ENCODE results near the gene GAS2L2.

The GAS2L2 gene

GRCh38 chr17:35744830-35745229, 8.2 kb downstream of the GAS2L2 start:
- no peak for DNase-seq

- no peak for DNase-seq
Observed at GRCh38 chr17:35743626-35744328, 9.3 kb downstream of the GAS2L2 start.

GRCh38 chr17:35742896-35743477, 10.1 kb downstream of the GAS2L2 start:
- no peak for DNase-seq

- no peak for DNase-seq
Observed at GRCh38 chr17:35742496-35742895, 10.5 kb downstream of the GAS2L2 start.

- no peak for DNase-seq
Observed at GRCh38 chr17:35740997-35741931, 11.8 kb downstream of the GAS2L2 start.

- DNase-seq, result no peak
Observed at GRCh38 chr17:35740216-35740615, 12.8 kb downstream of the GAS2L2 start.

- DNase-seq, result no peak
Observed at GRCh38 chr17:35738519-35739133, 14.4 kb downstream of the GAS2L2 start.

- DNase-seq, result no peak
Observed at GRCh38 chr17:35736236-35736635, 16.8 kb downstream of the GAS2L2 start.

- no peak for DNase-seq
Observed at GRCh38 chr17:35735036-35735805, 17.8 kb downstream of the GAS2L2 start.

- DNase-seq, result no peak
Observed at GRCh38 chr17:35734396-35734795, 18.6 kb downstream of the GAS2L2 start.

- DNase-seq, result no peak
Observed at GRCh38 chr17:35733366-35733765, 19.7 kb downstream of the GAS2L2 start.

- no peak for DNase-seq
Observed at GRCh38 chr17:35732806-35733136, 20.3 kb downstream of the GAS2L2 start.

GRCh38 chr17:35731917-35732805, 20.9 kb downstream of the GAS2L2 start:
- no peak for DNase-seq

- DNase-seq, result no peak
Observed at GRCh38 chr17:35731239-35731916, 21.7 kb downstream of the GAS2L2 start, which contains the start of gene RASL10B. RASL10B (plus strand) TSS chr17:35731639; CDS start chr17:35735185, 3,546 bp downstream.

GRCh38 chr17:35730400-35731005, 22.5 kb downstream of the GAS2L2 start:
- no peak for DNase-seq

GRCh38 chr17:35729405-35729833, 23.6 kb downstream of the GAS2L2 start:
- DNase-seq, result no peak

GRCh38 chr17:35728551-35728950, 24.5 kb downstream of the GAS2L2 start:
- no peak for DNase-seq

GRCh38 chr17:35727635-35728034, 25.4 kb downstream of the GAS2L2 start:
- no peak for DNase-seq

GRCh38 chr17:35726953-35727460, 26.0 kb downstream of the GAS2L2 start:
- no peak for DNase-seq

Measured in NCI-H1694 (cell line).